SK-N-SH treated with all-trans-retinoic acid at 6 μM for 48 hours (cell line): Measurements from ENCODE around the gene TRIM66.

Experiments used
- ARNTL ChIP-seq: fragments of 450-650 bp; formaldehyde crosslinking; IDR thresholded peaks from 2 replicates; pipeline ENCODE4 v1.5.0; 2020; ENCODE audit warnings: low read depth, mild to moderate bottlenecking, moderate library complexity, borderline replicate concordance
- BACH2 ChIP-seq: fragments of 250-450 bp; sonication (Bioruptor Pico); IDR thresholded peaks from 2 replicates; pipeline ENCODE4 v1.9.0; 2021; ENCODE audit warnings: mild to moderate bottlenecking, borderline replicate concordance
- PATZ1 ChIP-seq: fragments of 250-450 bp; sonication (Bioruptor Pico); IDR thresholded peaks from 2 replicates; pipeline ENCODE4 v1.8.0; 2020; ENCODE audit warnings: mild to moderate bottlenecking, moderate library complexity, borderline replicate concordance
- TCF4 ChIP-seq: fragments of 250-450 bp; sonication (Bioruptor Pico); IDR thresholded peaks from 2 replicates; pipeline ENCODE4 v1.8.0; 2021; ENCODE audit warnings: mild to moderate bottlenecking, moderate library complexity, borderline replicate concordance
- ZNF565 ChIP-seq: fragments of 450-650 bp; formaldehyde crosslinking; conservative IDR thresholded peaks from 2 replicates; pipeline ENCODE4 v1.5.0; 2020; ENCODE audit warnings: low read depth, mild to moderate bottlenecking, moderate library complexity

GRCh38 chr11:8685306-8685705, 2.8 kb upstream of the TRIM66 start:
- TF ChIP-seq ZNF565 (no peak), TCF4 (CRISPR knock-in tag) (no peak), PATZ1 (CRISPR knock-in tag) (no peak), ARNTL (CRISPR knock-in tag) (no peak), BACH2 (CRISPR knock-in tag) (no peak)
